Neuronal stem cell (in vitro differentiated cells): Measurements from ENCODE around the gene CAND2.

Experiments used
- DNase-seq: peaks from one replicate; pipeline ENCODE4 v3.0.0-alpha.2; 2013; ENCODE audit warnings: low spot score
- H2AFZ ChIP-seq: one replicate; pipeline ENCODE4 v1.6.1; 2013; ENCODE audit warnings: mild to moderate bottlenecking, low read length, inconsistent platforms
- H2AK5ac ChIP-seq: 2 replicates; pipeline ENCODE4 v1.6.1; 2013; ENCODE audit warnings: low read depth, mild to moderate bottlenecking, inconsistent platforms, low read length, moderate library complexity, mixed read lengths
- H2BK120ac ChIP-seq: 2 replicates; pipeline ENCODE4 v1.6.1; 2013; ENCODE audit warnings: low read depth, mild to moderate bottlenecking, inconsistent platforms, low read length, moderate library complexity, mixed read lengths
- H2BK12ac ChIP-seq: one replicate; pipeline ENCODE4 v1.6.1; 2013; ENCODE audit warnings: low read length, inconsistent platforms
- H2BK15ac ChIP-seq: 2 replicates; pipeline ENCODE4 v1.6.1; 2013; ENCODE audit warnings: mild to moderate bottlenecking, low read length, inconsistent platforms, mixed read lengths
- H2BK5ac ChIP-seq: one replicate; pipeline ENCODE4 v1.6.1; 2013; ENCODE audit warnings: inconsistent platforms, mild to moderate bottlenecking, low read length, moderate library complexity
- H3K14ac ChIP-seq: one replicate; pipeline ENCODE4 v1.6.1; 2013; ENCODE audit warnings: low read length, inconsistent platforms
- H3K18ac ChIP-seq: 2 replicates; pipeline ENCODE4 v1.6.1; 2013; ENCODE audit warnings: low read length, inconsistent platforms
- H3K23ac ChIP-seq: 2 replicates; pipeline ENCODE4 v1.6.1; 2013; ENCODE audit warnings: low read depth, mild to moderate bottlenecking, mixed read lengths, low read length, inconsistent platforms; ENCODE audit not compliant: poor library complexity
- H3K27ac ChIP-seq: replicated peaks from 3 replicates; pipeline ENCODE4 v1.5.1; 2013; ENCODE audit warnings: low read length, inconsistent platforms
- H3K27me3 ChIP-seq, 3 experiments: 2 replicates each; pipeline ENCODE4 v1.6.1; 2013; ENCODE audit warnings: low read length in 3 of 3, mild to moderate bottlenecking in 2 of 3, inconsistent platforms in 1 of 3, low read depth in 1 of 3, mixed read lengths in 1 of 3, moderate library complexity in 1 of 3; ENCODE audit not compliant: control insufficient read depth in 3 of 3, insufficient read depth in 3 of 3
- H3K36me3 ChIP-seq, 2 donors: replicated peaks in 1 of 2; 2 replicates each; pipeline ENCODE4 v1.6.1; 2013; ENCODE audit warnings: low read length in 2 of 2; ENCODE audit not compliant: control insufficient read depth in 2 of 2, insufficient read depth in 2 of 2
- H3K4ac ChIP-seq: 2 replicates; pipeline ENCODE4 v1.6.1; 2013; ENCODE audit warnings: inconsistent platforms, mild to moderate bottlenecking, low read length, moderate library complexity
- H3K4me1 ChIP-seq, 2 donors: 1 replicate in 1 of 2; 2 replicates in 1 of 2; pipeline ENCODE4 v1.6.1; 2013; ENCODE audit warnings: low read length in 2 of 2, low read depth in 1 of 2; ENCODE audit not compliant: control insufficient read depth in 2 of 2, insufficient read depth in 1 of 2
- H3K4me2 ChIP-seq: one replicate; pipeline ENCODE4 v1.6.1; 2013; ENCODE audit warnings: mild to moderate bottlenecking, low read length, inconsistent platforms; ENCODE audit not compliant: insufficient read depth, poor library complexity, severe bottlenecking
- H3K4me3 ChIP-seq, 2 donors: 2 replicates each; pipeline ENCODE4 v1.5.1; 2013; ENCODE audit warnings: low read length in 2 of 2, mild to moderate bottlenecking in 2 of 2, inconsistent platforms in 1 of 2, moderate library complexity in 1 of 2
- H3K79me1 ChIP-seq: one replicate; pipeline ENCODE4 v1.6.1; 2013; ENCODE audit warnings: low read depth, mild to moderate bottlenecking, inconsistent platforms, low read length, moderate library complexity
- H3K9ac ChIP-seq: one replicate; pipeline ENCODE4 v1.6.1; 2013; ENCODE audit warnings: mild to moderate bottlenecking, low read depth, low read length, inconsistent platforms; ENCODE audit not compliant: poor library complexity
- H3K9me3 ChIP-seq, 2 donors: replicated peaks in 1 of 2; 2 replicates each; pipeline versions ENCODE3 to v1.6.1; 2013; ENCODE audit warnings: low read length in 2 of 2, mild to moderate bottlenecking in 2 of 2, inconsistent platforms in 1 of 2, low read depth in 1 of 2, mixed read lengths in 1 of 2, moderate library complexity in 1 of 2; ENCODE audit not compliant: control insufficient read depth in 2 of 2, insufficient read depth in 1 of 2
- H4K8ac ChIP-seq: one replicate; pipeline ENCODE4 v1.6.1; 2013; ENCODE audit warnings: low read depth, mild to moderate bottlenecking, inconsistent platforms, low read length, moderate library complexity
- H4K91ac ChIP-seq: one replicate; pipeline ENCODE4 v1.6.1; 2013; ENCODE audit warnings: low read length, low read depth, mild to moderate bottlenecking, inconsistent platforms; ENCODE audit not compliant: poor library complexity
- WGBS, 2 donors: extraction: QIAGEN DNeasy Blood & Tissue Kit; methylation state at CpG; one replicate each; pipeline ENCODE4 v1.1.7; 2013; ENCODE audit warnings: missing lambda C conversion rate in 2 of 2, mixed read lengths in 1 of 2; ENCODE audit not compliant: insufficient read length in 2 of 2, insufficient replicate concordance in 1 of 2; ENCODE audit errors: extremely low coverage in 2 of 2; 5-methylcytosine and 5-hydroxymethylcytosine counted together

Gene CAND2

DNA sequence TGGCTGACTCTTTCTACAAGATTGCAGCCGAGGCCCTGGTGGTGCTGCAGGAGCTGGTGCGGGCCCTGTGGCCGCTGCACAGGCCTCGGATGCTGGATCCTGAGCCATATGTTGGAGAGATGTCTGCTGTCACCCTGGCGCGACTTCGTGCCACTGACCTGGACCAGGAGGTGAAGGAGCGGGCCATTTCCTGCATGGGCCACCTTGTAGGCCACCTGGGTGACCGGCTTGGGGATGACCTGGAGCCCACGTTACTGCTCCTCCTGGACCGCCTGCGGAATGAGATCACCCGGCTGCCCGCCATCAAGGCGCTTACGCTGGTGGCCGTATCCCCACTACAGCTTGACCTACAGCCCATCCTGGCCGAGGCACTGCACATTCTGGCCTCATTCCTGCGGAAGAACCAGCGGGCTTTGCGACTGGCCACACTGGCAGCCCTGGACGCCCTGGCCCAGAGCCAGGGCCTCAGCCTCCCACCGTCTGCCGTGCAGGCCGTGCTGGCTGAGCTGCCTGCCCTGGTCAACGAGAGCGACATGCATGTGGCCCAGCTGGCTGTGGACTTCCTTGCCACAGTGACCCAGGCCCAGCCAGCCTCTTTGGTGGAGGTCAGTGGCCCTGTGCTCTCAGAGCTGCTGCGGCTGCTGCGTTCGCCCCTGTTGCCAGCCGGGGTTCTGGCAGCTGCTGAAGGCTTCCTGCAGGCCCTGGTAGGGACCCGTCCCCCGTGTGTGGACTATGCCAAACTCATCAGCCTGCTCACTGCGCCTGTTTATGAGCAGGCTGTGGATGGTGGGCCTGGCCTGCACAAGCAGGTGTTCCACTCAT lies 20.3 kb downstream of the CAND2 start:
- H4K8ac ChIP-seq = no peak overlapping the region
- peak overlapping the region; percentile 27 for H3K14ac ChIP-seq
- peak overlapping the region; percentile 61 for H3K18ac ChIP-seq
- no peak overlapping the region for H2AFZ ChIP-seq
- H3K4me1 ChIP-seq = no peaks in the 10 kb centered on the region
- no peaks in the 10 kb centered on the region for H3K79me1 ChIP-seq
- H3K4ac ChIP-seq = no peak overlapping the region
- H3K9ac ChIP-seq = peak overlapping the region; percentile 75
- H3K27me3 ChIP-seq = no peaks in the 10 kb centered on the region
- no peaks in the 10 kb centered on the region for H3K9me3 ChIP-seq
- H2AK5ac ChIP-seq = no peak overlapping the region
- H3K4me3 ChIP-seq = peak overlapping the region in 1 of 2 donors; percentile 42
- no peak overlapping the region for H4K91ac ChIP-seq
- H2BK12ac ChIP-seq = no peak overlapping the region
- H3K36me3 ChIP-seq = peaks cover 7 to 20% of the 10 kb centered on the region in 2 donors
- DNase-seq = no peak
- no CpG with 5 or more reads among the region's 34 CpGs for WGBS, 2 donors
- H2BK120ac ChIP-seq = no peak overlapping the region
- H2BK5ac ChIP-seq = no peak overlapping the region
- H3K4me2 ChIP-seq = no peak overlapping the region
- no peak overlapping the region for H2BK15ac ChIP-seq
- H3K27ac ChIP-seq = no peak overlapping the region
- peak overlapping the region; percentile 61 for H3K23ac ChIP-seq

DNA sequence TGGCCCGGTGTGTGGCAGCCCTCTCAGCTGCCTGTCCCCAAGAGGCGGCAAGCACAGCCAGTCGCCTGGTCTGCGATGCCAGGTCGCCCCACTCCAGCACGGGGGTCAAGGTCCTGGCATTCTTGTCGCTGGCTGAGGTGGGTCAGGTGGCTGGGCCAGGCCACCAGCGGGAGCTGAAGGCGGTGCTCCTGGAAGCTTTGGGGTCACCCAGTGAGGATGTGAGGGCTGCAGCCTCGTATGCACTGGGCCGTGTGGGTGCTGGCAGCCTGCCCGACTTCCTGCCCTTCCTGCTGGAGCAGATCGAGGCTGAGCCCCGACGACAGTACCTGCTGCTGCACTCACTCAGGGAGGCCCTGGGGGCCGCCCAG lies 20.8 kb downstream of the CAND2 start:
- H2BK15ac ChIP-seq = no peak overlapping the region
- no CpG with 5 or more reads among the region's 16 CpGs for WGBS, 2 donors
- no peak overlapping the region for H2BK12ac ChIP-seq

DNA sequence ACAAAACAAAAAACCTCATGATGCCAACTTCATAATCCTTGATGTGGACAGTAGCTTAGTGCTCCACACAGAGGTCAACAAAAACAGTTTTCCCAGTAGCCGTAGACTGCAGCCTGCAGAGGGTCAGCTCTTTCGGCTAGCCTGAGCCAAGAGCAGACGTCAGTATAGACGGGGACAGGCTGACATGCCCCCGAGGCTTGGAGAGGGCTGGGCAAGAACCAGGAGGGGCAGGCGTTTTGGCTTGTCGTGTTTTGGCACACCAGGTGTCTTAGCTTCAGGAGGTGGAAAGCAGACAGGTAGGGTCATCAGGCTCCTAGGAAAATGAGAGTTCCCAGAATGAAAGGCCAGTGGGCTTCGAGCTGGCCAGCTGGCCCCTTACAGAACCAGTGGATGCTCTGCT lies 21.8 kb downstream of the CAND2 start:
- Histone ChIP-seq H3K4ac (no peak overlapping the region), H2AFZ (no peak overlapping the region)
- no CpG with 5 or more reads among the region's 8 CpGs for WGBS, 2 donors

More for the DNA sequence above, 20.8 kb downstream of the CAND2 start:
- H3K18ac ChIP-seq = no peak overlapping the region
- H2AFZ ChIP-seq = no peak overlapping the region
- H4K8ac ChIP-seq = peak overlapping the region; percentile 24
- no peaks in the 10 kb centered on the region for H3K4me1 ChIP-seq
- H3K4ac ChIP-seq = no peak overlapping the region
- H3K27ac ChIP-seq = no peak overlapping the region
- H4K91ac ChIP-seq = no peak overlapping the region
- H3K4me3 ChIP-seq = no peak overlapping the region
- H3K14ac ChIP-seq = no peak overlapping the region
- H3K4me2 ChIP-seq = no peak overlapping the region
- no peaks in the 10 kb centered on the region for H3K79me1 ChIP-seq
- no peaks in the 10 kb centered on the region for H3K27me3 ChIP-seq
- H3K9me3 ChIP-seq = no peaks in the 10 kb centered on the region
- peaks cover 7 to 20% of the 10 kb centered on the region in 2 donors for H3K36me3 ChIP-seq
- no peak overlapping the region for H2BK5ac ChIP-seq
- no peak overlapping the region for H2AK5ac ChIP-seq
- DNase-seq = no peak
- H3K23ac ChIP-seq = peak overlapping the region; percentile 61
- no peak overlapping the region for H2BK120ac ChIP-seq
- no peak overlapping the region for H3K9ac ChIP-seq

DNA sequence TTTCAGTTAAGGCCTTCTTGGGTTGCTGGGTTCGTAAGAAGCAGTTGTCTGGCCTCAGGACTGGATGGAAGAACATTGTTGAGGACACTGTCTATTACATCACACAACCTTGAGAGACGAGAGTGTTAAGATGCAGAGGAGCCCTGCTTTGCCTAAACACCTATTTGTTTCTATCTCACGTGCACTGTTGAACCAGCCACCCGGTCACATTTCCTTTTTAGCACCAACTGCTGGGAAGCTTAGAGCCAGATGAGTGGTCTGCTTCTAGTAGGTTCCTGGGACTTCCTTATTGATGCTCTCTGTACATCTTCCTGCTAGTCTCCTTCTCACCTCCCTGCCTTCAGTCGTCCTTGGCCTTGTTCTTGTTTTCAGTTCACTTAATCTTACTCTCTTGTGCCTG lies 22.3 kb downstream of the CAND2 start:
- WGBS, 2 donors = no CpG with 5 or more reads among the region's 5 CpGs
- H3K9me3 ChIP-seq = no peaks in the 10 kb centered on the region
- no peak for DNase-seq
- no peak overlapping the region for H4K91ac ChIP-seq
- H2AFZ ChIP-seq = no peak overlapping the region
- no peak overlapping the region for H2BK15ac ChIP-seq
- H3K9ac ChIP-seq = no peak overlapping the region
- H3K4ac ChIP-seq = no peak overlapping the region
- no peak overlapping the region for H3K18ac ChIP-seq
- no peak overlapping the region for H2BK120ac ChIP-seq
- no peak overlapping the region for H3K4me3 ChIP-seq
- H3K27ac ChIP-seq = no peak overlapping the region
- no peak overlapping the region for H4K8ac ChIP-seq
- H2AK5ac ChIP-seq = no peak overlapping the region
- no peak overlapping the region for H3K23ac ChIP-seq
- no peaks in the 10 kb centered on the region for H3K79me1 ChIP-seq
- no peak overlapping the region for H3K14ac ChIP-seq
- peaks cover 7 to 20% of the 10 kb centered on the region in 2 donors for H3K36me3 ChIP-seq
- H3K27me3 ChIP-seq = no peaks in the 10 kb centered on the region
- H2BK5ac ChIP-seq = no peak overlapping the region
- H2BK12ac ChIP-seq = no peak overlapping the region
- H3K4me2 ChIP-seq = no peak overlapping the region
- H3K4me1 ChIP-seq = no peaks in the 10 kb centered on the region

More for the DNA sequence above, 21.8 kb downstream of the CAND2 start:
- H3K14ac ChIP-seq = no peak overlapping the region
- H2BK12ac ChIP-seq = no peak overlapping the region
- H3K23ac ChIP-seq = no peak overlapping the region
- no peak overlapping the region for H3K9ac ChIP-seq
- H3K4me1 ChIP-seq = no peaks in the 10 kb centered on the region
- no peaks in the 10 kb centered on the region for H3K79me1 ChIP-seq
- no peaks in the 10 kb centered on the region for H3K27me3 ChIP-seq
- H4K91ac ChIP-seq = no peak overlapping the region
- no peak overlapping the region for H2BK120ac ChIP-seq
- H3K4me2 ChIP-seq = no peak overlapping the region
- no peaks in the 10 kb centered on the region for H3K9me3 ChIP-seq
- H3K4me3 ChIP-seq = peak overlapping the region in 1 of 2 donors; percentile 6
- no peak overlapping the region for H3K18ac ChIP-seq
- DNase-seq = no peak
- H3K36me3 ChIP-seq = peaks cover 7 to 20% of the 10 kb centered on the region in 2 donors
- no peak overlapping the region for H2BK15ac ChIP-seq
- no peak overlapping the region for H2AK5ac ChIP-seq
- no peak overlapping the region for H2BK5ac ChIP-seq
- H4K8ac ChIP-seq = no peak overlapping the region
- no peak overlapping the region for H3K27ac ChIP-seq
